GM12878 (cell line): ENCODE results near the gene MZB1. TPM values are rescaled to one million over a fixed set of nuclear protein-coding genes. Genes with fewer than 3 reads are reported as not detected.

Experiments used
- ATAC-seq: fragments of 200-7000 bp; cut with Tn5 transposase; 3 replicates; pipeline ENCODE4 v1.9.1; 2020; ENCODE audit warnings: mild to moderate bottlenecking, moderate library complexity
- BruUV-seq: library from RNA; stranded (reverse); fragments of 400-500 nt; replicated peaks from 2 replicates; lab custom pipeline; 2021; lab: Mats Ljungman, UMichigan
- CTCF ChIA-PET: fragments of 300-600 bp; sonication (Branson Sonifier 250); formaldehyde crosslinking; extraction: SDS; loops from one replicate; lab custom pipeline; 2021; ENCODE audit warnings: inconsistent platforms; lab: Yijun Ruan, JAX
- POLR2A ChIA-PET: fragments of 350-600 bp; formaldehyde crosslinking; extraction: SDS; loops from one replicate; lab custom pipeline; 2021; ENCODE audit warnings: inconsistent platforms; lab: Charles Lee
- RAD21 ChIA-PET: fragments of 300-600 bp; sonication (Branson Sonifier 250); formaldehyde crosslinking; loops from one replicate; lab custom pipeline; 2023; ENCODE audit warnings: antibody characterized with exemption; ENCODE audit not compliant: unreplicated experiment; lab: Charles Lee
- SMC1A ChIA-PET: fragments of 300-600 bp; sonication (Branson Sonifier 250); formaldehyde crosslinking; loops from one replicate; lab custom pipeline; 2023; ENCODE audit not compliant: unreplicated experiment, uncharacterized antibody; lab: Charles Lee
- DNase-seq: peaks from one replicate; pipeline ENCODE4 v3.0.0-alpha.2; 2011; ENCODE audit warnings: low read depth, low spot score
- FAIRE-seq: peaks from 3 replicates; lab custom pipeline; 2011; peaks lifted over from hg19 to GRCh38; lab: Jason Lieb, UNC
- H2AFZ ChIP-seq: 2 replicates; pipeline ENCODE4 v1.6.0; 2011; ENCODE audit warnings: low read depth, low read length, control low read depth; ENCODE audit not compliant: control insufficient read depth
- H3K27ac ChIP-seq: 2 replicates; pipeline ENCODE4 v1.5.1; 2011; ENCODE audit warnings: control low read depth; ENCODE audit not compliant: control insufficient read depth, insufficient read depth
- H3K27me3 ChIP-seq, 2 experiments: replicated peaks in 1 of 2; 2 replicates each; pipeline versions ENCODE4 v1.6.0 to v1.6.1; 2011; ENCODE audit warnings: low read length in 1 of 2; ENCODE audit not compliant: control insufficient read depth in 2 of 2, insufficient read depth in 2 of 2
- H3K36me3 ChIP-seq, 2 experiments: 2 replicates each; pipeline ENCODE4 v1.5.1; 2011; ENCODE audit warnings: low read length in 1 of 2; ENCODE audit not compliant: control insufficient read depth in 2 of 2, insufficient read depth in 2 of 2
- H3K4me1 ChIP-seq: 2 replicates; pipeline ENCODE4 v1.6.1; 2011; ENCODE audit warnings: mild to moderate bottlenecking, low read length, moderate library complexity, mixed read lengths; ENCODE audit not compliant: control insufficient read depth, insufficient read depth
- H3K4me2 ChIP-seq: 2 replicates; pipeline ENCODE4 v1.6.0; 2011; ENCODE audit warnings: control low read depth; ENCODE audit not compliant: control insufficient read depth, insufficient read depth
- H3K4me3 ChIP-seq: fragments of 200-600 bp; sonication (generic); 2 replicates; pipeline ENCODE4 v1.5.1; 2016
- H3K79me2 ChIP-seq: 2 replicates; pipeline ENCODE4 v1.6.0; 2011; ENCODE audit warnings: low read length; ENCODE audit not compliant: control insufficient read depth, insufficient read depth
- H3K9ac ChIP-seq: 2 replicates; pipeline ENCODE4 v1.8.0; 2011; ENCODE audit warnings: low read length, control low read depth, mixed read lengths; ENCODE audit not compliant: control insufficient read depth, insufficient read depth
- H3K9me3 ChIP-seq: replicated peaks from 3 replicates; pipeline ENCODE4 v1.5.1; 2011; ENCODE audit warnings: mild to moderate bottlenecking, low read length; ENCODE audit not compliant: control insufficient read depth, insufficient read depth
- H4K20me1 ChIP-seq: 2 replicates; pipeline ENCODE4 v1.6.0; 2011; ENCODE audit not compliant: control insufficient read depth, insufficient read depth
- CTCF ChIP-seq, 3 experiments: IDR thresholded peaks in 2 of 3; conservative IDR thresholded peaks in 1 of 3; 2 replicates each; pipeline ENCODE4 v1.5.1; 2011; ENCODE audit warnings: low read depth in 3 of 3, low read length in 3 of 3, mild to moderate bottlenecking in 3 of 3, control low read depth in 2 of 3, moderate library complexity in 2 of 3, inconsistent platforms in 1 of 3, mixed read lengths in 1 of 3; ENCODE audit not compliant: control insufficient read depth in 2 of 3, insufficient read depth in 1 of 3; ENCODE audit errors: extremely low read depth in 1 of 3
- ESRRA ChIP-seq: IDR thresholded peaks from 2 replicates; pipeline ENCODE4 v1.6.1; 2012; ENCODE audit warnings: mild to moderate bottlenecking, low read length, improper control_type of control experiment
- RAD21 ChIP-seq: IDR thresholded peaks from 2 replicates; pipeline ENCODE4 v1.6.1; 2011; ENCODE audit warnings: mild to moderate bottlenecking, low read depth, low read length, moderate library complexity; ENCODE audit not compliant: insufficient read depth
- RELA ChIP-seq: fragments of 450-650 bp; IDR thresholded peaks from 2 replicates; pipeline ENCODE4 v1.8.0; 2014; ENCODE audit warnings: borderline replicate concordance; ENCODE audit not compliant: partially characterized antibody
- ZZZ3 ChIP-seq: IDR thresholded peaks from 2 replicates; pipeline ENCODE4 v1.6.1; 2011; ENCODE audit warnings: low read depth; ENCODE audit not compliant: control insufficient read depth, insufficient read length
- WGBS: methylation state at CpG from one replicate; pipeline ENCODE4 v1.1.6; 2016; ENCODE audit warnings: low lambda C conversion rate; ENCODE audit not compliant: insufficient replicate concordance, insufficient coverage; ENCODE audit errors: missing lambda C conversion rate; 5-methylcytosine and 5-hydroxymethylcytosine counted together
- in situ Hi-C: fragments of 300-500 bp; cut with MboI; formaldehyde crosslinking; loops from 9 replicates; pipeline ENCODE4 v1.14.3; 2018; ENCODE audit warnings: mixed read lengths
- intact Hi-C: fragments of 100-400 bp; cut with micrococcal nuclease; formaldehyde crosslinking; loops from one replicate; pipeline ENCODE4 v1.14.2; 2022; ENCODE audit not compliant: unreplicated experiment
- polyA plus RNA-seq, 11 experiments: library from polyadenylated mRNA; depleted of rRNA in 4 of 11; unstranded in 6 of 11; stranded (reverse) in 5 of 11; fragments of >200 nt; fragmentation: Nextera tagmentation in 4 of 11; fragmentation: Illumina TruSeq in 1 of 11; extraction: Ambion mirVana in 4 of 11; extraction: Trizol in 1 of 11; gene quantifications; 1 replicate in 1 of 11; 2 replicates in 10 of 11; pipeline versions ENCODE4 v1.2.1 to v1.2.3, GENCODE V29; 2011 to 2016; ENCODE audit warnings: inconsistent platforms in 2 of 11, missing spikeins in 2 of 11, low read depth in 1 of 11
- total RNA-seq, 4 experiments: library from RNA; depleted of rRNA in 3 of 4; stranded (reverse); fragments of >200 nt in 3 of 4; fragmentation: Illumina TruSeq in 1 of 4; extraction: Trizol in 1 of 4; gene quantifications; 2 replicates each; pipeline versions ENCODE4 v1.2.1 to v1.2.3, GENCODE V29; 2013 to 2021

Gene MZB1
- total and polyA plus RNA-seq, 10 of the 15 experiments (the other 5 are each of a cell fraction or from before 2014, with no cell fraction given) = 19.3 to 406 (median 188) TPM

- no peak overlapping the region for H3K4me2 ChIP-seq
- no peak for DNase-seq
- H3K9ac ChIP-seq = no peak overlapping the region
- H3K79me2 ChIP-seq = no peaks in the 10 kb centered on the region
- no peaks in the 10 kb centered on the region for H3K9me3 ChIP-seq
- no peak overlapping the region for H3K27ac ChIP-seq
- WGBS = 98% methylated on average over 2 of the region's 2 CpGs
- intact Hi-C loops = no loop called here
- H3K36me3 ChIP-seq = peaks cover 6 to 25% of the 10 kb centered on the region in 2 experiments; a peak in 3 of 4 replicates
- no peak overlapping the region for H3K4me3 ChIP-seq
- H3K27me3 ChIP-seq = no peaks in the 10 kb centered on the region
- no peak for FAIRE-seq
- H3K4me1 ChIP-seq = no peaks in the 10 kb centered on the region
- no peak overlapping the region for H2AFZ ChIP-seq
- SMC1A ChIA-PET = interaction anchor here (0.5 to 1.9 kb wide), 5 partner anchors 11 to 347 kb away, joined by 4 to 6 read pairs (median 5); no protein-coding TSS in a partner anchor
- no peak for ATAC-seq
- no TSS peak for BruUV-seq
- H4K20me1 ChIP-seq = no peaks in the 10 kb centered on the region
- POLR2A ChIA-PET = interaction anchor here (1.2 kb wide), 1 partner anchor 84 kb away, joined by 3 read pairs; no protein-coding TSS in a partner anchor
- in situ Hi-C loops = no loop called here
- CTCF ChIA-PET = interaction anchor here (0.9 to 2.8 kb wide), 7 partner anchors 21 to 123 kb away, joined by 3 to 17 read pairs (median 3); partner anchors contain the start of gene MZB1
- TF ChIP-seq CTCF (IDR thresholded peaks at IDR 0.05 in 2 of 3, conservative IDR thresholded peaks at IDR 0.05 in 1 of 3; ENCODE audit: control insufficient read depth in 2 of 3, extremely low read depth in 1 of 3, insufficient read depth in 1 of 3, low read depth in 3 of 3, low read length in 3 of 3) (peak in 1 of 3 experiments; percentile 29; a peak in 1 of 6 replicates), ZZZ3 (no peak), RAD21 (0 out of 2 replicates have a peak, but pooled peaks have one; percentile 5), ESRRA (no peak), RELA (no peak)
- RAD21 ChIA-PET = interaction anchor here (1.0 to 1.4 kb wide), 3 partner anchors 9 to 118 kb away, joined by 3 to 10 read pairs (median 3); no protein-coding TSS in a partner anchor
These were observed 21.1 kb downstream of the MZB1 start for GRCh38 chr5:139368613-139369012.
